ENCODE results near the gene SNX15.

SNX15 gene

DNA sequence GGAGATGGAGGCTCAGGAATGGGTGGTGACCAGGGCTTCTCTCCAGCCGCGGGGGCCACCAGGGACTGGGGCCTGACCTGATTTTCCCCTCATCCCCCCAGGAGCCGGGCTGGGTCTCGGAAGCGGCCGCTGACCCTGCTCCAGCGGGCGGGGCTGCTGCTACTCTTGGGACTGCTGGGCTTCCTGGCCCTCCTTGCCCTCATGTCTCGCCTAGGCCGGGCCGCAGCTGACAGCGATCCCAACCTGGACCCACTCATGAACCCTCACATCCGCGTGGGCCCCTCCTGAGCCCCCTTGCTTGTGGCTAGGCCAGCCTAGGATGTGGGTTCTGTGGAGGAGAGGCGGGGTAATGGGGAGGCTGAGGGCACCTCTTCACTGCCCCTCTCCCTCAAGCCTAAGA is 60.6 kb downstream of the SNX15 start:
- no peak for TF ChIP-seq RAD21 (IDR thresholded peaks at IDR 0.05; ENCODE audit: low read depth)
- no peak for TF ChIP-seq FOXM1 (IDR thresholded peaks at IDR 0.05; ENCODE audit: borderline replicate concordance, low read depth)

DNA sequence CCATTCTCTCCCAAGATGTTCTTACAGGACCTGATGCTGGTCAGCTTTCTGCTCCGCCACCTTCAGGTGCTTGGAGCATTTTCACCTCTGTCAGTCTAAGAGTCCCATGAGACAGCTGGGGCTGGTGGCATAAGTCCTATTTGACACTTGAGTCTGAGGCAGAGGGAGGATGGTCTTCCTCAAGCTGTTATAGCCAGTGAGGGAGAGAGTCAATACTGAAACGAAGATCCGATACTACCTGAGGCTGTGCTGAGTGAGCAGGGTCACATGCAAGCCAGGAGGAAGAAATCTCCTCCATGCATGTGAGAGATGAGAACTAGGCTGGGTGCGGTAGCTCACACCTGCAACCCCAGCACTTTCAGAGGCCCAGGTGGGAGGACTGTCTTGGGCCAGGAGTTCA is 62.4 kb downstream of the SNX15 start:
- TF ChIP-seq NFIC (IDR thresholded peaks at IDR 0.05) = no peak
- no peak for TF ChIP-seq CEBPB (IDR thresholded peaks at IDR 0.05)
- no peak for TF ChIP-seq TEAD4 (IDR thresholded peaks at IDR 0.05)
- no peak for TF ChIP-seq TCF12 (IDR thresholded peaks at IDR 0.05; ENCODE audit: low read depth)
- TF ChIP-seq EP300 (IDR thresholded peaks at IDR 0.05; ENCODE audit: borderline replicate concordance) = no peak
- TF ChIP-seq, protein P1, sequence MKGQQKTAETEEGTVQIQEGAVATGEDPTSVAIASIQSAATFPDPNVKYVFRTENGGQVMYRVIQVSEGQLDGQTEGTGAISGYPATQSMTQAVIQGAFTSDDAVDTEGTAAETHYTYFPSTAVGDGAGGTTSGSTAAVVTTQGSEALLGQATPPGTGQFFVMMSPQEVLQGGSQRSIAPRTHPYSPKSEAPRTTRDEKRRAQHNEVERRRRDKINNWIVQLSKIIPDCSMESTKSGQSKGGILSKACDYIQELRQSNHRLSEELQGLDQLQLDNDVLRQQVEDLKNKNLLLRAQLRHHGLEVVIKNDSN (IDR thresholded peaks at IDR 0.05) = no peak
- no peak for TF ChIP-seq TAF1 (IDR thresholded peaks at IDR 0.05; ENCODE audit: low read depth)
- no peak for TF ChIP-seq FOXM1 (IDR thresholded peaks at IDR 0.05; ENCODE audit: borderline replicate concordance, low read depth)
- TF ChIP-seq EGR1 (IDR thresholded peaks at IDR 0.05) = no peak
